IPS-20b (cell line): ENCODE data around the gene HYLS1.
"Not testable (repeated sequence)": the region's sequence is repeated elsewhere in the genome, so short reads cannot be mapped to it uniquely, and the experiment has no call there.

Experiments used
- H3K27ac ChIP-seq: one replicate; pipeline ENCODE4 v1.5.1; 2013; ENCODE audit warnings: low read length
- H3K27me3 ChIP-seq: 2 replicates; pipeline ENCODE4 v1.6.1; 2013; ENCODE audit warnings: mild to moderate bottlenecking, low read length, inconsistent platforms; ENCODE audit not compliant: insufficient read depth
- H3K36me3 ChIP-seq: 2 replicates; pipeline ENCODE4 v1.6.1; 2013; ENCODE audit warnings: low read depth, mild to moderate bottlenecking, inconsistent platforms, low read length, moderate library complexity; ENCODE audit not compliant: insufficient read depth
- H3K4me1 ChIP-seq: 2 replicates; pipeline ENCODE4 v1.6.1; 2013; ENCODE audit warnings: mild to moderate bottlenecking, control low read depth, inconsistent platforms, low read length, moderate library complexity; ENCODE audit not compliant: insufficient read depth
- H3K4me3 ChIP-seq: 2 replicates; pipeline ENCODE4 v1.5.1; 2013; ENCODE audit warnings: mild to moderate bottlenecking, low read length, inconsistent platforms
- H3K9ac ChIP-seq: 2 replicates; pipeline ENCODE4 v1.6.1; 2013; ENCODE audit warnings: low read depth, mild to moderate bottlenecking, inconsistent platforms, low read length, moderate library complexity
- H3K9me3 ChIP-seq: 2 replicates; pipeline ENCODE4 v1.6.1; 2013; ENCODE audit warnings: mild to moderate bottlenecking, low read depth, low read length, inconsistent platforms; ENCODE audit not compliant: insufficient read depth

The HYLS1 gene, protein sequence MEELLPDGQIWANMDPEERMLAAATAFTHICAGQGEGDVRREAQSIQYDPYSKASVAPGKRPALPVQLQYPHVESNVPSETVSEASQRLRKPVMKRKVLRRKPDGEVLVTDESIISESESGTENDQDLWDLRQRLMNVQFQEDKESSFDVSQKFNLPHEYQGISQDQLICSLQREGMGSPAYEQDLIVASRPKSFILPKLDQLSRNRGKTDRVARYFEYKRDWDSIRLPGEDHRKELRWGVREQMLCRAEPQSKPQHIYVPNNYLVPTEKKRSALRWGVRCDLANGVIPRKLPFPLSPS

DNA sequence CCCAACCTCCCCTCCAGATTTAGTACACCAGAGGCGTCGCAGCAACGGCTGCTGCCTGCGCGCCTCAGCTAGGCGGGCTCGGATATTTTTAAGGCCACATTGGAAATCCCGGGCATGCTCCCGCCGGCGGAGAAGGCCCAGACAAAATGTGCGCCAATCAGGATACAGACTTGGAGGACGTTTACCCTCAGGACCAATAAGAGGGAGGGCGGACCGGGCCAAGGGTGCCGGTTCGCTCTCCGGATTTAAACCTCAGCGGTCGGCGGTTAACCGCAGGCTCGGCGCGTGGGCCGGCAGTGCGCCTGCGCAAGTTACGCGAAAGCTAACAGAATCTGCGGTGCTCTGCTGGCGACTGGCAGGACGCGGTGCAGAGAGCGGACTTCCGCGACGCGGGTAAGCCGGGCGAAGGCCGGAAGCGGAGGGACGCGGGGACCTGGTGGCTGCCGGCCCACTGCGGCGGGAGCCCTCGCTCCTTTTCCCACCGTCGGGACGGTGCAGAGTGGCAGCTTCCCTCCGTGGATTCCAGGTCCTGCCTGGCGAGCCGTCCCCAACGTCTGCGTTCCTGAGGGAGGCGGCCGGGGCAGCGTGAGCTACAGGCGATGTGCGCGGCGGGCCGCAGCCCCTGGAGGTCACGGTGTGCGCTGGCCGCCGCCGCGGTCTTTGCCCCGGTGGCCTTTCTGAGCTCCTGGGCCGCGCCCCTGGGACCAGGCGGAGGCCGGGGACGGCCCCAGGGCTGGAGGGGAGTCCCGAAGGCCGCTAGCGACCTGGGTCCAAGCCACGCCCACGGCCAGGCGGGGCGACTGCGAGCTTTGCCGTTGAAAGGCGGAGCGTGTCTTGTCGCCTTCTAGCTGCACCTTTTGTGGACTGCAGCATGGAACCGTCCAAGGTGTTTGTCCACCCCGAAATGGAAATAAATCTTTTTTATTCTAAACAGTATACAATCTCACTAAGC is at the start of gene HYLS1:
Gene HYLS1, plus strand, starts transcription at position 296 of the 952 bp plus-strand sequence. CDS start 11,701 bp downstream, outside the sequence.
- H3K4me1 ChIP-seq: 0 out of 2 replicates have a peak, but pooled peaks cover 4% of the 10 kb centered on the region
- H3K27ac ChIP-seq: peak within 1 kb of the TSS; percentile 30
- peak within 1 kb of the TSS; percentile 74 for H3K4me3 ChIP-seq
- peaks cover 10% of the 10 kb centered on the region for H3K27me3 ChIP-seq
- H3K9me3 ChIP-seq: peaks cover 11% of the 10 kb centered on the region
- H3K36me3 ChIP-seq: peaks cover 13% of the 10 kb centered on the region
- H3K9ac ChIP-seq: peak within 1 kb of the TSS; percentile 87

DNA sequence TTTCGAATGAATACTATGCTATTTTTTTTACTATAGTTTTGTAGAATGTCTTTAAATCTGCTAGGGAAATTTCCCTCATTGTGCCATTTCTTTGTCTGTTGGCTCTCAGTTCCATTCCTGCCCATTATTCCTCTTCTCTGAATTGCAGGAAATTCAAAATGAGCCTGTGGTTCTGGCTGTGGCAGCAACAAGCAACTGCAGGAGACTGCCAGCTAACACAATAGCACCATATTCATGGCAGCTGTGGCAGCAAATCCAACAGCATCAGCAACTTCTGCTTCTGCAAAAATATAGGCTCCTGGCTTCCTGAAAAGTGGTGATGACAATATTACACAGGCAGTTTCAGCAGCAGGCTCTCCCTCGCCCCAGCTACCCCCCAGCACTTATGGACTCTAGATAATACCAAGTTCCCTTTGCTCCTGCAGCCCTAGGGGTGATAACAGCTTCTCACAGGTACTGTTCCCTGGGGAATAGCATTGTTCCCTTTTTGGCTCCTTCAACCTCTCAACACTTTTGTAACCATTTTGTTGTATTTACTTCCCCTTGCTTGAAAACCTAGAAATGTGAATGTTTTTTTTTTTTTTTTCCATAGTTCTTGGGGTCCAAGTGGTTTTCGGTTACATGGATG is 45.0 kb upstream of the HYLS1 start:
- no peak overlapping the region for H3K4me3 ChIP-seq
- peaks cover 14% of the 10 kb centered on the region for H3K9me3 ChIP-seq
- H3K27ac ChIP-seq: no peak overlapping the region
- 0 out of 2 replicates have a peak, but pooled peaks cover 7% of the 10 kb centered on the region for H3K4me1 ChIP-seq
- no peaks in the 10 kb centered on the region for H3K36me3 ChIP-seq
- H3K9ac ChIP-seq: no peak overlapping the region; the same call in 1 of the 2 replicates
- no peaks in the 10 kb centered on the region for H3K27me3 ChIP-seq

DNA sequence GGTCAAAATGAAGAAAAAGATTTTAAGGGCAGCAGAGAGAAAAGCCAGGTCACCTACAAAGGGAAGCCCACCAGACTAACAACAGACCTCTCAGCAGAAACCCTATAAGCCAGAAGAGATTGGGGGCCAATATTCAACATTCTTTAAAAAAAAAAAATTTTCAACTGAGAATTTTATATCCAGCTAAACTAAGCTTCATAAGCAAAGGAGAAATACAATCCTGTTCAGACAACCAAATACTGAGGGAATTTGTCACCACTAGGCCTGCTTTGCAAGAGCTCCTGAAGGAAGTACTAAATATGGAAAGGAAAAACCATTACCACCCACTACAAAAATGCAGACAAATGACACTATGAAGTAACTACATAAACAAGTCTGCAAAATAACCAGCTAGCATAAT is 41.3 kb upstream of the HYLS1 start:
- Histone ChIP-seq H3K27me3 (no peaks in the 10 kb centered on the region), H3K36me3 (no peaks in the 10 kb centered on the region), H3K4me1 (0 out of 2 replicates have a peak, but pooled peaks cover 7% of the 10 kb centered on the region), H3K9me3 (peaks cover 14% of the 10 kb centered on the region), H3K9ac (no peak overlapping the region), H3K4me3 (no peak overlapping the region), H3K27ac (no peak overlapping the region)

DNA sequence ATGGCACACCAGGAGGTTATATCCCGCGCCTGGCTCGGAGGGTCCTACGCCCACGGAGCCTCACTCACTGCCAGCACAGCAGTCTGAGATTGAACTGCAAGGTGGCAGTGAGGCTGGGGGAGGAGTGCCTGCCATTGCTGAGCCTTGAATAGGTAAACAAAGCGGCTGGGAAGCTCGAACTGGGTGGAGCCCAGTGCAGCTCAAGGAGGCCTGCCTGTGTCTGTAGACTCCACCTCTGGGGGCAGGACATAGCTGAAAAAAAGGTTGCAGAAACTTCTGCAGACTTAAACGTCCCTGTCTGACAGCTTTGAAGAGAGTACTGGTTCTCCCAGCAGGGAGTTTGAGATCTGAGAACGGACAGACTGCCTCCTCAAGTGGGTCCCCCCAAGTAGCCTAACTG is 29.8 kb upstream of the HYLS1 start:
- H3K9ac ChIP-seq, H3K4me1 ChIP-seq, H3K36me3 ChIP-seq, H3K4me3 ChIP-seq, H3K27ac ChIP-seq, H3K27me3 ChIP-seq: not testable (repeated sequence)
- H3K9me3 ChIP-seq: peaks cover 19% of the 10 kb centered on the region

DNA sequence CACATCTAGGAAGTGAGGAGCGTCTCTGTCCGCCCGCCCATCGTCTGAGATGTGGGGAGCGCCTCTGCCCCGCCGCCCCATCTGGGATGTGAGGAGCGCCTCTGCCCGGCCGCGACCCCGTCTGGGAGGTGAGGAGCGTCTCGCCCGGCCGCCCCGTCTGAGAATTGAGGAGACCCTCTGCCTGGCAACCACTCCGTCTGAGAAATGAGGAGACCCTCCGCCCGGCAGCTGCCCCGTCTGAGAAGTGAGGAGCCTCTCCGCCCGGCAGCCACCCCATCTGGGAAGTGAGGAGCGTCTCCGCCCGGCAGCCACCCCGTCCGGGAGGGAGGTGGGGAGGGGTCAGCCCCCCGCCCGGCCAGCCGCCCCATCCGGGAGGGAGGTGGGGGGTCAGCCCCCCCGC is 24.7 kb upstream of the HYLS1 start:
- not testable (repeated sequence) for H3K27me3 ChIP-seq, H3K9me3 ChIP-seq, H3K9ac ChIP-seq, H3K36me3 ChIP-seq, H3K4me3 ChIP-seq, H3K27ac ChIP-seq, H3K4me1 ChIP-seq

DNA sequence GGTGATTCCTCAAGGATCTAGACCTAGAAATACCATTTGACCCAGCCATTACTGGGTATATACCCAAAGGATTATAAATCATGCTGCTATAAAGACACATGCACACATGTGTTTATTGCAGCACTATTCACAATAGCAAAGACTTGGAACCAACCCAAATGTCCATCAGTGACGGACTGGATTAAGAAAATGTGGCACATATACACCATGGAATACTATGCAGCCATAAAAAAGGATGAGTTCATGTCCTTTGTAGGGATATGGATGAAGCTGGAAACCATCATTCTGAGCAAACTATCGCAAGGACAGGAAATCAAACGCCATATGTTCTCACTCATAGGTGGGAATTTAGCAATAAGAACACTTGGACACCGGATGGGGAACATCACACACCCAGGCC is 22.1 kb upstream of the HYLS1 start:
- H3K36me3 ChIP-seq, H3K9me3 ChIP-seq, H3K4me3 ChIP-seq, H3K4me1 ChIP-seq, H3K9ac ChIP-seq, H3K27ac ChIP-seq, H3K27me3 ChIP-seq: not testable (repeated sequence)

DNA sequence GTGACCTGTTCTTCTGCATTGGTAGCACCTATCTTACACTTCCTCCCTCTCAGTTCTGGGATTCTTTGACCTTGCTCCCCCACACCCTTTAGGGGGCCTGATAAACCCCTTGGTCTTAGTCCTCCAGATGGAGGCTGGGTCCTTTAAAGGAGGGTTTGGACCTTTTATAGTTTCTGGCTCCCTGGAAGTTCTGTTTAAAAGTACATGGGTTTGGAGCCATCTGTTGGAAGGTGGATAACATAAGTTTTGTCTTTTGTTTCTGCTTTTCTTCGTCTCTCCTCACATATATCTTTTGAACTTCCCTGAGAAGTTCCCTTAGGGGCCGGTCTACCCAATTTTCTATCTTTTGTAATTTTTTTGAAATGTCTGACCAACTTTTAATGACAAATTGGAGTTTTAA is 17.9 kb upstream of the HYLS1 start:
- no peaks in the 10 kb centered on the region for H3K27me3 ChIP-seq
- H3K27ac ChIP-seq: no peak overlapping the region
- H3K4me3 ChIP-seq: no peak overlapping the region
- peaks cover 13% of the 10 kb centered on the region; the same call in 1 of the 2 replicates for H3K9me3 ChIP-seq
- no peaks in the 10 kb centered on the region for H3K4me1 ChIP-seq
- H3K9ac ChIP-seq: no peak overlapping the region
- H3K36me3 ChIP-seq: no peaks in the 10 kb centered on the region

DNA sequence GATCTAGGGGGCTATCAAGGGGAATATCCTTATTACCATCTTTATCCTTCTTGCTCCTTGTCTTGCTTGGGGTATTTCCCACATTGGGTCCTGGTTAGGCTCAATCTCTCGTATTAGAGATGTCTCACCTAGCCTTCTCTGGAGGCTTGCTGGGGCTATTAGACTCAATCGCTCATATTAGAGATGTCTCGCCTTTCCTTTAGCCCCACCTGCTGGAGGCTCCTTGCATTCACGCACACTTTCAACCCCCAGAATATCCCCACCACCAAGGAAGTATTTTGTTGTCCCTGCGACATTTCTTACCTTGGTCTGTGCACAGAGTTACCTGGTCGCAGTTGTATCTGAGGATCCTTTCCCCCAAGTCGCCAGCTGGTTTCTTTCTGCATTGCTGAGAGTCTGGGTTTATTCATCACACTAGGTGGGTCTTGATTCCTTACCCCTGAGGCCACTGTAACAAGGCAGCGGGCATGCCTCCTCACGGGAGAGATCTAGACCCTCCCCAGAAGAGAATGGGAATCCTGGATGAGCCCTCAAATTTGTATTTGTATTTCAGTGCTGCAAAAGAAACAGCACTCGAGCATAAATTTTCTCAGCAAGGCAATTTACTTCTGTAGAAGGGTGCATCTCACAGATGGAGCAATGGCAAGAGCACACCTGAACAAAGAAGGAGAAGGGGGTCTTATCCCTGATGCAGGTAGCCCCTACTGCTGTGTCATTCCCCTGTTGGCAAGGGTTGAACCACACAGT is 15.9 kb upstream of the HYLS1 start:
- Histone ChIP-seq H3K36me3 (no peaks in the 10 kb centered on the region), H3K9ac (no peak overlapping the region), H3K9me3 (peaks cover 9% of the 10 kb centered on the region; the same call in 1 of the 2 replicates), H3K4me1 (no peaks in the 10 kb centered on the region), H3K27me3 (no peaks in the 10 kb centered on the region), H3K27ac (no peak overlapping the region), H3K4me3 (no peak overlapping the region)

DNA sequence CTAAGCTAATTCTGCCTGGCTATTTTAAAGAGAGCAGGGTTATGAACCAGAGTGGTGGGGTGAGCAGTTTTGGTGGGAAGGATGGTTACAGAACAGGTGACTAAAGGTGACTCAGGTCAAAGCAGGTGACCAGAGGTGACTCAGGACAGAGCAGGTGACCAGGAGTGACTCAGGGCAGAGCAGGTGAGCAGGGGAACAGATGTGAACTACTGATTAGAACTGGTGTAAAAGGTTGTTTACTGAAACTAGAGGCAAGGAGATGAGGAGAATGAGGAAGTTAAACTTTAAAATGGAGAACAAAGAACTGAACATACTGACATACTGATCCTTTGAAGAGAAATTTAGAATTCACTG is 15.4 kb upstream of the HYLS1 start:
- H3K27ac ChIP-seq: no peak overlapping the region
- H3K4me1 ChIP-seq: no peaks in the 10 kb centered on the region
- H3K4me3 ChIP-seq: no peak overlapping the region
- H3K9me3 ChIP-seq: peaks cover 9% of the 10 kb centered on the region; the same call in 1 of the 2 replicates
- H3K36me3 ChIP-seq: no peaks in the 10 kb centered on the region
- H3K27me3 ChIP-seq: no peaks in the 10 kb centered on the region
- no peak overlapping the region for H3K9ac ChIP-seq

DNA sequence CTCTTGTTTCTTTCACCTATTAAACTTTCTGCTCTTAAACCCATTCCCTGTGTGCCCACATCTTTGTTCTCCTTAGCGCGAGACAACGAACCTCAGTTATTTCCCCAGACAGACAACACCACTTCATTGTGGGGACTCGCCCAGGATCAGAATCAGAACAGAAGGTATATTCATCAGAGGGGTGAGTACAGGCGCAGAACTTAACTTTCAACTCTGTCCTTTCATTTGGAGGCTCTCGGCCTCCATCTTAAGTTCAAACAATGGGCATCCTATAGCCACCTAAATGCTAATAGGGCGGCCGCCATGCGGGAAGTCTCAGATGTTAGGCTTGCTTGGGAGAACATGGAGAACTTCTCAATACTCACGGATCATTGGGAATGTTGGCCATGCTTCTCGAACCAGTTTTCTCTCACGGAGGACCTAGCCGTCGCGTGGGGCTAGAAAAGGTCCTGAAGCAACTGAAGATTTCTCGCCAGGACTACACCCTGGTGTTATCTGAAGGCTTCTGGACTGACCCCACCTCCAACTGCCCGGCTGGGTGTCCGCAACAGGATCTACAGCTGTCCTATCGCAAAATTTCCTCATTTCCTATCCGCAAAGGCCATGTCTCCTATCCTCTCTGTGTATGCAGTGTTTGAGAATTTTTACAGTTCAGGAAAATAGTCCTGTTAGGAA is 13.4 kb upstream of the HYLS1 start:
- Histone ChIP-seq H3K4me1 (no peaks in the 10 kb centered on the region), H3K4me3 (no peak overlapping the region), H3K9me3 (peaks cover 9% of the 10 kb centered on the region; the same call in 1 of the 2 replicates), H3K27me3 (peaks cover 7% of the 10 kb centered on the region; the same call in 1 of the 2 replicates), H3K27ac (no peak overlapping the region), H3K36me3 (no peaks in the 10 kb centered on the region), H3K9ac (no peak overlapping the region)
